Thyroid gland (tissue), 4 donors: ENCODE data around the gene NDUFV1. TPM values are rescaled to one million over a fixed set of nuclear protein-coding genes. Genes with fewer than 3 reads are reported as not detected.
"Not testable (repeated sequence)": the region's sequence is repeated elsewhere in the genome, so short reads cannot be mapped to it uniquely, and the experiment has no call there.

ENCODE experiments used
- DNase-seq, 2 donors: peaks; one replicate each; pipeline ENCODE4 v3.0.0-alpha.2; 2019
- H3K27ac ChIP-seq, 3 donors: fragments of 200-600 bp; sonication (generic); 1 replicate in 2 of 3; 2 replicates in 1 of 3; pipeline ENCODE4 v1.5.1; 2016 to 2019; ENCODE audit warnings: mild to moderate bottlenecking in 1 of 3, moderate library complexity in 1 of 3
- H3K27me3 ChIP-seq: fragments of 200-600 bp; sonication (generic); one replicate; pipeline ENCODE4 v1.5.1; 2019
- H3K36me3 ChIP-seq, 2 donors: fragments of 200-600 bp; sonication (generic); one replicate each; pipeline ENCODE4 v1.5.1; 2016 to 2019
- H3K4me1 ChIP-seq, 2 donors: fragments of 200-600 bp; sonication (generic); one replicate each; pipeline ENCODE4 v1.5.1; 2017 to 2019
- H3K4me3 ChIP-seq, 3 donors: fragments of 200-600 bp; sonication (generic); replicated peaks in 1 of 3; 1 replicate in 2 of 3; 2 replicates in 1 of 3; pipeline ENCODE4 v1.5.1; 2016; ENCODE audit warnings: mild to moderate bottlenecking in 1 of 3
- H3K9me3 ChIP-seq: fragments of 200-600 bp; sonication (generic); one replicate; pipeline ENCODE4 v1.5.1; 2017
- POLR2A ChIP-seq, 2 donors: fragments of 450-650 bp; IDR thresholded peaks; one replicate each; pipeline ENCODE4 v1.6.1; 2017; ENCODE audit warnings: antibody characterized with exemption in 2 of 2, mild to moderate bottlenecking in 2 of 2, moderate library complexity in 1 of 2
- WGBS, 2 donors: methylation state at CpG; one replicate each; pipeline ENCODE4 v1.1.5; 2017; 5-methylcytosine and 5-hydroxymethylcytosine counted together
- intact Hi-C: fragments of 100-400 bp; cut with DNase I; formaldehyde crosslinking; loops from one replicate; pipeline ENCODE4 v1.15.1; 2023
- total RNA-seq, 4 donors: library from RNA; depleted of rRNA; stranded (reverse); fragments of >200 nt; gene quantifications; one replicate each; pipeline ENCODE4 v1.2.3, GENCODE V29; 2016
- TF ChIP-seq, protein P1 (sequence below), 6 experiments: fragments of 200-600 bp in 3 of 6; fragments of 450-650 bp in 3 of 6; sonication (generic) in 3 of 6; IDR thresholded peaks; one replicate each; pipeline ENCODE4 v1.5.1; 2016 to 2019; ENCODE audit warnings: antibody characterized with exemption in 6 of 6, mild to moderate bottlenecking in 2 of 6, inconsistent platforms in 1 of 6, moderate library complexity in 1 of 6

Gene NDUFV1
- total RNA-seq, 4 donors from 2014 or later, result 323 to 401 (median 356) TPM

DNA sequence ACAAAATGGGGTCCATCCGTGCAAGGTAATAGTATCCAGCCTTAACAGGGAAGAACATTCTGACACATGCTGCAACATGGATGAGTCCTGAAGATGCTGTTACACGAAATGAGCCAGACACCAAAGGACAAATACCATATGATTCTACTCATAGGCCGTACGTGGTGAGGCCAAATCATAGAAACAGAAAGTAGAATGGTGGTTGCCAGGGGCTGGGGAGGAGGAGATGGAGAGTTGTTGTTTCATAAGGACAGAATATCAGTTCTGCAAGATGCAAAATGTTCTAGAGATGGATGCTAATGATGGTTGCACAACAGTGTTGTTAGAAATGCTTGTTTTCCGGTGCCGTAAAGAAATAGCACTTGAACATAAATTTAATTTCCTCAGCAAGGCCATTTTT lies 30.2 kb downstream of the NDUFV1 start:
- no peak for DNase-seq
- intact Hi-C loops, result loop anchor here (10.0 kb wide), 1 partner anchor 168 kb away; no protein-coding TSS in a partner anchor
- no peak for TF ChIP-seq POLR2A (IDR thresholded peaks at IDR 0.05)
- TF ChIP-seq, protein P1, sequence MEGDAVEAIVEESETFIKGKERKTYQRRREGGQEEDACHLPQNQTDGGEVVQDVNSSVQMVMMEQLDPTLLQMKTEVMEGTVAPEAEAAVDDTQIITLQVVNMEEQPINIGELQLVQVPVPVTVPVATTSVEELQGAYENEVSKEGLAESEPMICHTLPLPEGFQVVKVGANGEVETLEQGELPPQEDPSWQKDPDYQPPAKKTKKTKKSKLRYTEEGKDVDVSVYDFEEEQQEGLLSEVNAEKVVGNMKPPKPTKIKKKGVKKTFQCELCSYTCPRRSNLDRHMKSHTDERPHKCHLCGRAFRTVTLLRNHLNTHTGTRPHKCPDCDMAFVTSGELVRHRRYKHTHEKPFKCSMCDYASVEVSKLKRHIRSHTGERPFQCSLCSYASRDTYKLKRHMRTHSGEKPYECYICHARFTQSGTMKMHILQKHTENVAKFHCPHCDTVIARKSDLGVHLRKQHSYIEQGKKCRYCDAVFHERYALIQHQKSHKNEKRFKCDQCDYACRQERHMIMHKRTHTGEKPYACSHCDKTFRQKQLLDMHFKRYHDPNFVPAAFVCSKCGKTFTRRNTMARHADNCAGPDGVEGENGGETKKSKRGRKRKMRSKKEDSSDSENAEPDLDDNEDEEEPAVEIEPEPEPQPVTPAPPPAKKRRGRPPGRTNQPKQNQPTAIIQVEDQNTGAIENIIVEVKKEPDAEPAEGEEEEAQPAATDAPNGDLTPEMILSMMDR (IDR thresholded peaks at IDR 0.05), result no peak
- WGBS, 2 donors, result 84 to 85% methylated on average over 6 of the region's 6 CpGs
- Histone ChIP-seq H3K36me3 (no peaks in the 10 kb centered on the region), H3K4me1 (peaks cover 0 to 7% of the 10 kb centered on the region in 2 donors), H3K9me3 (no peaks in the 10 kb centered on the region), H3K4me3 (no peak overlapping the region), H3K27me3 (no peaks in the 10 kb centered on the region), H3K27ac (no peak overlapping the region)

DNA sequence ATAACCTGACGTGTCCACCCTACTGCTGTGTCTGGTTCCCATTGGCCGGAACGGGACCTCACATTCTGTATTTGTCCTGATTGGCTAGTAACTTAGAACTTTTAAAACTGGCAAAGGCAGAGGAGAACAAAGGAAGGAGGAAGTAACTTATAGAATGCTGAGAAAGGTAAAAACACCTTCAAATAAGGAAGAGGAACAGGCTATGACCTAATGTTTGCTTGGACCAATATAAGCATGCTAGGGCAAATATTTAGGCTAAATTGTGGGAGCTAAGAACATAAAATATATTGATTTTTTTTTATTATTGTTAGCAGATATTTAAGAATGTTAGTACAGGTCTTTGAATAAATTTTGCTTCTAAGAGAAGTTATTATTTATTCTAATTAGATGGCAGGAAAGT lies 30.7 kb downstream of the NDUFV1 start:
- DNase-seq, H3K4me1 ChIP-seq, H3K27me3 ChIP-seq, H3K27ac ChIP-seq, H3K36me3 ChIP-seq, H3K9me3 ChIP-seq, H3K4me3 ChIP-seq: not testable (repeated sequence)
- WGBS, 2 donors, result 87 to 88% methylated on average over 3 of the region's 3 CpGs
- intact Hi-C loops, result loop anchor here (10.0 kb wide), 1 partner anchor 167 kb away; no protein-coding TSS in a partner anchor

DNA sequence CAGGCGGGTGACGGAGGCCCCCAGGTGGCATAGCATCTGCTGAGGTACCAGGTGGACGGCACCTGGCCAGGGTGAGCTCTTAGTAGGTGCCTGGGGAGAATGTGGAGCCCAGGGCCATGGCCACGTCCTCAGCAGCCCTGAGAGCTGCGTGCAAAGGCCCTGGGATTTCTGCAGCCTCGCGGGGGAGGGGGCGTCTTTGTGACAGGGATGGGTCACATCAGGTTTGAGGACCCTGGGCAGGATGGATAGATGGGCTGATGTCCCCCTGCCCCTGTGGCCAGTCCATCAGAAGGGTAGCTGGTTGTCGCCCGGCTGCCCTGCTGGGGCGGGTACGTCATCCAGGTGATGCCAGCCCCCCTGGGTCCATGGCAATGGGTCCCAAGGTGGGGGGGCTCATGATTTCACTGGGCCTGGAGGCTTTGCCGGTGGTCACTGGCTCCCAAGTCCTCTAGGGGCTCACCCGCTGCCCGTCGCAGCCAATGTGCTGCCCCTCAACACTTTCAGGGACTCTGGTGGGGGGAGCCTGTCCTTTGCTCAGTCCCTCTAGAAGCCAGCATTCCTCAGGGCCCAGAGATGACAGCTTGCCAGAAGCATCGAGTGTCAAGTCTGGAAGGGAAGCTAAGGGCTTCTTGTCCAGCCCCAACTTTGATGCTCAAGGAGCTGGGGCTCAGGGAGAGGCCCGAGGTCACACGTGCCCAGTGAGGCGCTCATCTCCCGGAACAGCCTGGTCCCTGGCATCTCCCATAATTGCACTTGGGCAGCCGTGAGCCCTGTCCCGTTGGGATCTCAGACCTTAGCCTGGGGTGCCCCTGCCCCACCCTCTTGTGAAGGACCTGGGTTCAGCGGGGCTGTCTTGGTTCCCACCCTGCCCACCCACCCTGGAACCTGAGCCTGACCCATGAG lies 32.0 kb downstream of the NDUFV1 start:
- Histone ChIP-seq H3K4me1 (no peaks in the 10 kb centered on the region), H3K27ac (no peak overlapping the region), H3K27me3 (no peaks in the 10 kb centered on the region), H3K4me3 (no peak overlapping the region), H3K36me3 (no peaks in the 10 kb centered on the region), H3K9me3 (no peaks in the 10 kb centered on the region)
- DNase-seq, result no peak
- WGBS, 2 donors, result 86% methylated on average over 18 to 21 of the region's 24 CpGs
- TF ChIP-seq, protein P1 (IDR thresholded peaks at IDR 0.05), result no peak
- TF ChIP-seq POLR2A (IDR thresholded peaks at IDR 0.05), result no peak
- intact Hi-C loops, result loop anchor here (10.0 kb wide), 1 partner anchor 166 kb away; no protein-coding TSS in a partner anchor

DNA sequence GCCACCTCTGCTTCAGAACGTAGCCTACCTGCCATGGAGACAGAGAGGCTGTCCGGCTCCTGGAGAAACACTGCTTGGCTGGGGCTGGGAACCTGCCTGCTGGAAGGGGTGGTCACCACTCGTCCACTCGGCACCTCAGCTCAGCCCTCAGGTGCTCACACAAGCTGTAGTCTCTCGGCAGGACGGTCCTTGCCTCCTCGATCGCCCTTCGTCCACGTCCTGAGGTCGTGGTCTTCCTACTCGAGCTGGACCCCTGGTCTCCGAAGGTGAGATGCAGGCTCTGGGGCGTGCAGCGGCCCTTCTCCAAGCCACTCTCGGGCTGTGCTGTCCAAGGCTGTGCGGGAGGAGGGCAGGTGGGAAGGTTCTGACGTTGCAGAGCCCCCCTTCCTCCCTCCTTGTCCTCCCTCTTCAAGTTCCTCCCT lies 32.7 kb downstream of the NDUFV1 start, which contains the start of gene TBX10:
Gene TBX10, minus strand, starts transcription at position 326 of the 422 bp plus-strand sequence. Its CDS starts 291 bp downstream, at position 35.
- 67 to 72% methylated on average over 14 to 17 of the region's 18 CpGs for WGBS, 2 donors
- no peaks in the 10 kb centered on the region for H3K36me3 ChIP-seq
- no peak within 1 kb of the TSS for H3K27ac ChIP-seq
- H3K4me3 ChIP-seq, result no peak within 1 kb of the TSS
- no peak for TF ChIP-seq POLR2A (IDR thresholded peaks at IDR 0.05)
- TF ChIP-seq, protein P1 (IDR thresholded peaks at IDR 0.05), result no peak
- no peaks in the 10 kb centered on the region for H3K9me3 ChIP-seq
- intact Hi-C loops, result loop anchor here (10.0 kb wide), 1 partner anchor 165 kb away; no protein-coding TSS in a partner anchor
- H3K4me1 ChIP-seq, result no peaks in the 10 kb centered on the region
- DNase-seq, result no peak
- no peaks in the 10 kb centered on the region for H3K27me3 ChIP-seq

DNA sequence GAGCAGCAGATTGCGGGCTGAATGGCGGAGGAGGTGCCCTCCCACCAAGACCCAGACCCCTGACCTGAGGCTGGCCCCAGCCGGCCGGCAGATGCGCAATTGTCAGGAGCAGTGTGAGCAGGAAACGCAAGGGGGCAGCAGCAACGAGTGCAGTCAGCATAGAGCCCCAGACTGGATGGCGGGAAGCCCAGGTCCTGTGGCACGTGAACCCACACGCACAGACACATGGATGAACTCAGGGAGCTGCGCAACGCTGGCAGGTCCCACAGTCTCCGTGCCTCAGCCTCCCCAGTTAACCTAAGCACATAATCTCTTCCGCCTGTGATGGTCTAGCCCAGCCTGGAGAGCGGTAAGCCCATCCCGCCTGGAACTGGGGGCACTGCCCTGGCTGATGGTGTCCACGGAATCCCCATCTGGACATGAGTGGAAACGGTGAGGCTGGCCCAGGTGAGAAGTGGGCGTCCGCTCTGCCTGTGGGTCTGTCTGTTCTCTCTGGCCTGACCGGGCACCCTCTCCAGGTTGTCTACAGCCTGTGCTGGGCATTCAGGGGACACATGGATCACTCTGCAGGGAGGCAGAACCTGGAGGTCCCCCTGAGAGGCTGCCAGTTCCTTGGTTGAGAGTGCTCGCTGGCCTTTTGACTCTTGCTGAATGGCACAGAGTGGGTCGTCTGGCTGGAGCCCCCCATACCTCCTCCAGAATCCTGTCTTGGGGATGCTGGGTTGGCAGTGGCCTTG lies 33.5 kb downstream of the NDUFV1 start:
- Histone ChIP-seq H3K4me3 (no peak overlapping the region), H3K27me3 (no peaks in the 10 kb centered on the region), H3K27ac (no peak overlapping the region), H3K36me3 (no peaks in the 10 kb centered on the region), H3K4me1 (no peaks in the 10 kb centered on the region), H3K9me3 (no peaks in the 10 kb centered on the region)
- 38 to 47% methylated on average over 15 to 19 of the region's 23 CpGs for WGBS, 2 donors
- intact Hi-C loops, result no loop called here
- TF ChIP-seq POLR2A (IDR thresholded peaks at IDR 0.05), result no peak
- TF ChIP-seq, protein P1 (IDR thresholded peaks at IDR 0.05), result peak; percentile 22 to 69 (median 60)
- peak; percentile 73 for DNase-seq
